Astrocyte (in vitro differentiated cells and primary cell): ENCODE data around the gene PNPLA3. TPM values are rescaled to one million over a fixed set of nuclear protein-coding genes. Genes with fewer than 3 reads are reported as not detected.
"Not testable (repeated sequence)": the region's sequence is repeated elsewhere in the genome, so short reads cannot be mapped to it uniquely, and the experiment has no call there.

ENCODE experiments used
- DNase-seq: peaks from one replicate; pipeline ENCODE4 v3.0.0-alpha.2; 2010; ENCODE audit warnings: low read depth
- FAIRE-seq: peaks from 2 replicates; lab custom pipeline; 2011; peaks lifted over from hg19 to GRCh38; lab: Jason Lieb, UNC
- H2AFZ ChIP-seq: 2 replicates; pipeline ENCODE4 v1.6.0; 2012; ENCODE audit warnings: low read depth, low read length, inconsistent platforms
- H3K27ac ChIP-seq: 2 replicates; pipeline ENCODE4 v1.5.1; 2011; ENCODE audit warnings: low read depth, low read length, inconsistent platforms
- H3K27me3 ChIP-seq: 2 replicates; pipeline ENCODE4 v1.6.0; 2011; ENCODE audit warnings: low read length, inconsistent platforms; ENCODE audit not compliant: insufficient read depth
- H3K36me3 ChIP-seq: 2 replicates; pipeline ENCODE4 v1.5.1; 2011; ENCODE audit warnings: low read length, inconsistent platforms; ENCODE audit not compliant: insufficient read depth
- H3K4me1 ChIP-seq: 2 replicates; pipeline ENCODE4 v1.5.1; 2011; ENCODE audit warnings: low read length, inconsistent platforms; ENCODE audit not compliant: insufficient read depth
- H3K4me2 ChIP-seq: 2 replicates; pipeline ENCODE4 v1.6.0; 2012; ENCODE audit warnings: low read length, inconsistent platforms
- H3K4me3 ChIP-seq: 2 replicates; pipeline ENCODE4 v1.5.1; 2011; ENCODE audit warnings: low read depth, mild to moderate bottlenecking, low read length, inconsistent platforms; ENCODE audit not compliant: insufficient read depth
- H3K79me2 ChIP-seq: 2 replicates; pipeline ENCODE4 v1.6.0; 2012; ENCODE audit warnings: mild to moderate bottlenecking, low read length, inconsistent platforms; ENCODE audit not compliant: insufficient read depth
- H3K9ac ChIP-seq: 2 replicates; pipeline ENCODE4 v1.6.0; 2012; ENCODE audit warnings: mild to moderate bottlenecking, low read length, inconsistent platforms
- H3K9me3 ChIP-seq: 2 replicates; pipeline ENCODE4 v1.5.1; 2012; ENCODE audit warnings: low read depth, mild to moderate bottlenecking, low read length, inconsistent platforms; ENCODE audit not compliant: insufficient read depth
- H4K20me1 ChIP-seq: 2 replicates; pipeline ENCODE4 v1.6.0; 2012; ENCODE audit warnings: low read length, inconsistent platforms; ENCODE audit not compliant: insufficient read depth
- H3K27ac Mint-ChIP-seq: one replicate; pipeline ENCODE4 v1.8.0; 2021; ENCODE audit warnings: mild to moderate bottlenecking, mixed read lengths; ENCODE audit not compliant: unreplicated experiment
- H3K27me3 Mint-ChIP-seq: one replicate; pipeline ENCODE4 v1.8.0; 2021; ENCODE audit warnings: low read depth, mixed read lengths; ENCODE audit not compliant: unreplicated experiment
- H3K36me3 Mint-ChIP-seq: one replicate; pipeline ENCODE4 v1.8.0; 2021; ENCODE audit warnings: low read depth, mixed read lengths; ENCODE audit not compliant: unreplicated experiment
- H3K4me1 Mint-ChIP-seq: one replicate; pipeline ENCODE4 v1.8.0; 2021; ENCODE audit warnings: low read depth, mixed read lengths; ENCODE audit not compliant: unreplicated experiment
- H3K4me3 Mint-ChIP-seq: one replicate; pipeline ENCODE4 v1.8.0; 2021; ENCODE audit warnings: mild to moderate bottlenecking, moderate library complexity, mixed read lengths; ENCODE audit not compliant: unreplicated experiment
- H3K9me3 Mint-ChIP-seq: one replicate; pipeline ENCODE4 v1.8.0; 2021; ENCODE audit warnings: mild to moderate bottlenecking, mixed read lengths; ENCODE audit not compliant: unreplicated experiment
- EZH2 ChIP-seq: IDR thresholded peaks from 2 replicates; pipeline ENCODE4 v1.6.1; 2012; ENCODE audit warnings: mild to moderate bottlenecking, low read length, inconsistent platforms; ENCODE audit not compliant: insufficient read depth
- total RNA-seq: library from RNA; stranded (reverse); gene quantifications from 2 replicates; pipeline ENCODE4 v1.2.1, GENCODE V29; 2021
- TF ChIP-seq, protein P1 (sequence below): IDR thresholded peaks from 2 replicates; pipeline ENCODE4 v1.5.1; 2011; ENCODE audit warnings: low read depth, mild to moderate bottlenecking, inconsistent platforms, low read length, moderate library complexity; ENCODE audit not compliant: insufficient read depth

The PNPLA3 gene
- total RNA-seq, 1 donor from 2014 or later = 10.8 TPM

DNA sequence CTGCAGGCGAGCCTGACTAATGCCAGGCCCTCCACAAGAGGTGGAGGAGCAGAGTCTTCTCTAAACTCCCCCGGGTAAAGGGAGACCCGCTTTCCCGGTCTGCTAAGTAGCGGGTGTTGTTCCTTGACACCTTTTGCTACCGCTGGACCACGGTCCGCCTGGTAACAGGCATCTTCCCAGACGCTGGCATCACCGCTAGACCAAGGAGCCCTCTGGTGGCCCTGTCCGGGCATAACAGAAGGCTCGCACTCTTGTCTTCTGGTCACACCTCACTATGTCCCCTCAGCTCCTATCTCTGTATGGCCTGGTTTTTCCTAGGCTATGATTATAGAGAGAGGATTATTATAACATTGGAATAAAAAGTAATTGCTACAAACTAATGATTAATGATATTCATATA is 19.2 kb upstream of the PNPLA3 start:
- peaks cover 52% of the 10 kb centered on the region for H3K27me3 Mint-ChIP-seq
- not testable (repeated sequence) for H3K36me3 Mint-ChIP-seq, H3K4me2 ChIP-seq, H3K27me3 ChIP-seq, H3K4me1 Mint-ChIP-seq, FAIRE-seq, H4K20me1 ChIP-seq, H3K9ac ChIP-seq, H3K79me2 ChIP-seq, H3K4me3 Mint-ChIP-seq, DNase-seq, H3K36me3 ChIP-seq, H3K27ac ChIP-seq, H3K9me3 Mint-ChIP-seq, H3K9me3 ChIP-seq, H2AFZ ChIP-seq, H3K27ac Mint-ChIP-seq, H3K4me3 ChIP-seq
- peaks cover 14% of the 10 kb centered on the region for H3K4me1 ChIP-seq
- TF ChIP-seq, protein P1, sequence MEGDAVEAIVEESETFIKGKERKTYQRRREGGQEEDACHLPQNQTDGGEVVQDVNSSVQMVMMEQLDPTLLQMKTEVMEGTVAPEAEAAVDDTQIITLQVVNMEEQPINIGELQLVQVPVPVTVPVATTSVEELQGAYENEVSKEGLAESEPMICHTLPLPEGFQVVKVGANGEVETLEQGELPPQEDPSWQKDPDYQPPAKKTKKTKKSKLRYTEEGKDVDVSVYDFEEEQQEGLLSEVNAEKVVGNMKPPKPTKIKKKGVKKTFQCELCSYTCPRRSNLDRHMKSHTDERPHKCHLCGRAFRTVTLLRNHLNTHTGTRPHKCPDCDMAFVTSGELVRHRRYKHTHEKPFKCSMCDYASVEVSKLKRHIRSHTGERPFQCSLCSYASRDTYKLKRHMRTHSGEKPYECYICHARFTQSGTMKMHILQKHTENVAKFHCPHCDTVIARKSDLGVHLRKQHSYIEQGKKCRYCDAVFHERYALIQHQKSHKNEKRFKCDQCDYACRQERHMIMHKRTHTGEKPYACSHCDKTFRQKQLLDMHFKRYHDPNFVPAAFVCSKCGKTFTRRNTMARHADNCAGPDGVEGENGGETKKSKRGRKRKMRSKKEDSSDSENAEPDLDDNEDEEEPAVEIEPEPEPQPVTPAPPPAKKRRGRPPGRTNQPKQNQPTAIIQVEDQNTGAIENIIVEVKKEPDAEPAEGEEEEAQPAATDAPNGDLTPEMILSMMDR = peak; percentile 11

DNA sequence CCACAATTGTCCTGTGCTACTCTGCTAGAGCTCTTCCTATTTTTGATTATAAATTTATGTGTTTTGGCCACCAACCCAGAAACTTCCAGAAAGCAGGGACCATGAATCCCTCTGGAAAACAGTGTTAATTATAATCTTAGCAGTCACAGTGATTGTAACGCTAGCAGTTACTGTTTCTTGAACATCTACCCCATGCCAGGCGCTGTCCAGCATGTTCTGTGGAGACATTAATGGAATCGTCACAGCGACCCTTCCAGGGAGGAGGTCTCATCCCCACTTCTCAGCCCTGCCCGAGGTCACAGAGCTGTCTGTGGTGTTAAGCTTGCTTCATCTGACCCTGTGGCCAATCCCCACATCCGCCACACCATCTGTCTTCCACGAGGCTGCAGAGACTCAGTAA is 17.9 kb upstream of the PNPLA3 start:
- Mint-ChIP-seq H3K36me3 (no peaks in the 10 kb centered on the region), H3K4me3 (no peak overlapping the region), H3K9me3 (no peaks in the 10 kb centered on the region), H3K27ac (no peak overlapping the region), H3K27me3 (peaks cover 53% of the 10 kb centered on the region), H3K4me1 (no peaks in the 10 kb centered on the region)
- Histone ChIP-seq H3K9ac (no peak overlapping the region), H2AFZ (no peak overlapping the region), H3K9me3 (no peaks in the 10 kb centered on the region), H3K27ac (no peak overlapping the region), H3K27me3 (peaks cover 3% of the 10 kb centered on the region), H3K4me1 (peaks cover 14% of the 10 kb centered on the region), H3K4me2 (no peak overlapping the region), H4K20me1 (no peaks in the 10 kb centered on the region), H3K36me3 (no peaks in the 10 kb centered on the region), H3K4me3 (no peak overlapping the region), H3K79me2 (no peaks in the 10 kb centered on the region)
- TF ChIP-seq, protein P1 = no peak
- no peak for TF ChIP-seq EZH2
- DNase-seq (no peak), FAIRE-seq (no peak)

DNA sequence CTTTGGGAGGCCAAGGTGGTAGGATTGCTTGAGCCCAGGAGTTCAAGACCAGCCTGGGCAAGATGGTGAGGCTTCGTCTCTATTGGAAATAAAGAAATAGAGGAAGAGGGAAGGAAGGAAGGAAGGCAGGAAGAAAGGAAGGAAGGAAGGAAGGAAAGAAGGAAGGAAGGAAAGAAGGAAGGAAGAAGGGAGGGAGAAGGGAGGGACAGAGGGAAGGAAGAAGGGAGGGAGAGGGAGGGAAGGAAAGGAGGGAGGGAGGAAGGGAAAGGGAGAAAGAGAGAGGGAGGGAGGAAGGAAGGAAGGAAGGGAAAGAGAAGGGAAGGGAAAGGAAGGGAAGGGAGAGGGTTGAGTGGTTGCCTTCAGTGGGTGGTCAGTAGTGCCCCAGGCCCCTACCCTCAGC is 13.9 kb upstream of the PNPLA3 start:
- Histone ChIP-seq H3K27ac (no peak overlapping the region), H3K79me2 (no peaks in the 10 kb centered on the region), H3K36me3 (no peaks in the 10 kb centered on the region), H3K27me3 (peaks cover 14% of the 10 kb centered on the region), H3K4me3 (no peak overlapping the region), H3K9ac (no peak overlapping the region), H3K4me1 (no peaks in the 10 kb centered on the region), H3K4me2 (no peak overlapping the region), H3K9me3 (no peaks in the 10 kb centered on the region), H4K20me1 (no peaks in the 10 kb centered on the region), H2AFZ (no peak overlapping the region)
- FAIRE-seq (no peak), DNase-seq (no peak)
- H3K36me3 Mint-ChIP-seq = peaks cover 2% of the 10 kb centered on the region
- H3K4me1 Mint-ChIP-seq = no peaks in the 10 kb centered on the region
- H3K9me3 Mint-ChIP-seq = peaks cover 6% of the 10 kb centered on the region
- no peak overlapping the region for H3K27ac Mint-ChIP-seq
- no peak for TF ChIP-seq EZH2
- TF ChIP-seq, protein P1 = no peak
- H3K27me3 Mint-ChIP-seq = peaks cover 60% of the 10 kb centered on the region
- no peak overlapping the region for H3K4me3 Mint-ChIP-seq
